Measurements from ENCODE around the gene NHSL1. TPM values are rescaled to one million over a fixed set of nuclear protein-coding genes. Genes with fewer than 3 reads are reported as not detected.

NHSL1 gene
- total and polyA plus RNA-seq, 2 of the 8 experiments (the other 6 are each of a cell fraction or from before 2014, with no cell fraction given): 7.2 to 32.4 TPM

GRCh38 chr6:138455746-138456400 is 43.4 kb downstream of the NHSL1 start:
- Histone ChIP-seq H4K5ac (ENCODE audit: insufficient read length, low read depth, low read length) (no peak overlapping the region), H2AK5ac (ENCODE audit: low read depth, low read length) (no peak overlapping the region), H3K18ac (ENCODE audit: extremely low read depth, low read length) (no peak overlapping the region), H2BK120ac (replicated peaks; ENCODE audit: low read depth, low read length) (no peak overlapping the region), H4K8ac (ENCODE audit: extremely low read depth, insufficient read depth, low read length) (no peak overlapping the region), H3K4ac (replicated peaks; ENCODE audit: insufficient read length, low read depth, low read length) (no peak overlapping the region), H3K27ac (ENCODE audit: low read depth, low read length) (no peak overlapping the region), H3K27me3 (replicated peaks in 1 of 4; ENCODE audit: control insufficient read depth in 3 of 4, extremely low read depth in 1 of 4, insufficient read depth in 3 of 4, low read length in 3 of 4) (no peaks in the 10 kb centered on the region), H3K23ac (ENCODE audit: insufficient read length) (no peak overlapping the region), H3K4me2 (ENCODE audit: insufficient read depth in 1 of 2, low read depth in 2 of 2, low read length in 2 of 2) (no peak overlapping the region), H2BK20ac (ENCODE audit: low read length) (no peak overlapping the region), H3K9ac (replicated peaks in 1 of 4; ENCODE audit: extremely low read depth in 1 of 4, low read depth in 3 of 4, low read length in 3 of 4) (no peak overlapping the region), H3K9me3 (ENCODE audit: insufficient read depth in 2 of 2, low read depth in 1 of 2, low read length in 1 of 2) (no peaks in the 10 kb centered on the region), H3K23me2 (ENCODE audit: low read depth, low read length) (no peaks in the 10 kb centered on the region), H2BK5ac (ENCODE audit: low read depth, low read length) (no peak overlapping the region), H3K79me1 (ENCODE audit: low read depth, low read length) (peaks cover 4% of the 10 kb centered on the region), H3K14ac (ENCODE audit: insufficient read length) (no peak overlapping the region), H2BK15ac (ENCODE audit: low read length) (no peak overlapping the region), H4K91ac (replicated peaks; ENCODE audit: insufficient read length, low read length) (no peak overlapping the region), H3K4me1 (replicated peaks in 1 of 4; ENCODE audit: control insufficient read depth in 3 of 4, insufficient read depth in 4 of 4, low read length in 3 of 4) (no peaks in the 10 kb centered on the region), H3K56ac (replicated peaks; ENCODE audit: insufficient read length, low read depth, low read length) (no peak overlapping the region), H4K20me1 (replicated peaks in 1 of 2; ENCODE audit: control insufficient read depth in 1 of 2, insufficient read depth in 2 of 2, low read length in 2 of 2) (no peaks in the 10 kb centered on the region), H3K4me3 (ENCODE audit: extremely low read depth in 1 of 4, insufficient read depth in 2 of 4, low read depth in 3 of 4, low read length in 4 of 4) (no peak overlapping the region), H2BK12ac (ENCODE audit: low read depth, low read length) (no peak overlapping the region), H2AFZ (ENCODE audit: low read length) (no peak overlapping the region), H3K36me3 (ENCODE audit: control insufficient read depth in 2 of 4, insufficient read depth in 4 of 4, low read length in 3 of 4) (no peaks in the 10 kb centered on the region; a peak in 2 of 8 replicates), H3K79me2 (ENCODE audit: control insufficient read depth in 1 of 2, insufficient read depth in 2 of 2, low read length in 2 of 2) (no peaks in the 10 kb centered on the region)
- 86% methylated on average over 7 of the region's 7 CpGs; no CpG with 5 or more reads in 1 of the 2 experiments for WGBS, 2 experiments (ENCODE audit: extremely low coverage in 1 of 2, insufficient coverage in 1 of 2, insufficient read length in 1 of 2, insufficient replicate concordance in 2 of 2, low coverage in 1 of 2, low lambda C conversion rate in 2 of 2, missing lambda C conversion rate in 1 of 2)
- ChIA-PET POLR2A (ENCODE audit: partially characterized antibody) (interaction anchor here (0.6 to 1.0 kb wide), 3 partner anchors 23 to 151 kb away, joined by 3 read pairs; partner anchors contain the start of gene NHSL1), CTCF (ENCODE audit: partially characterized antibody) (interaction anchor here (0.6 to 1.6 kb wide), 9 partner anchors 9 to 311 kb away, joined by 3 to 5 read pairs (median 3); no protein-coding TSS in a partner anchor)
- TF ChIP-seq NANOG (IDR thresholded peaks at IDR 0.05; ENCODE audit: insufficient read depth, low read depth, low read length, poor library complexity, severe bottlenecking): no peak
- no peak for TF ChIP-seq GABPA (IDR thresholded peaks at IDR 0.05; ENCODE audit: borderline replicate concordance, insufficient read depth, low read length)
- no peak for TF ChIP-seq YY1 (IDR thresholded peaks at IDR 0.05; ENCODE audit: low read depth, low read length)
- DNase-seq (ENCODE audit: low read depth in 1 of 2, low spot score in 2 of 2) (no peak), FAIRE-seq (no peak)
